Choroid plexus epithelial cell (primary cell): ENCODE results near the gene CNIH3.

Experiments used
- DNase-seq: peaks from one replicate; pipeline ENCODE4 v3.0.0-alpha.2; 2010; ENCODE audit warnings: low read depth
- H3K4me3 ChIP-seq: 2 replicates; pipeline ENCODE4 v1.5.1; 2011; ENCODE audit warnings: low read depth, mild to moderate bottlenecking, control low read depth, low read length, moderate library complexity
- CTCF ChIP-seq: conservative IDR thresholded peaks from 2 replicates; pipeline ENCODE4 v1.5.1; 2011; ENCODE audit warnings: low read depth, mild to moderate bottlenecking, control low read depth, inconsistent platforms, low read length, moderate library complexity

CNIH3 gene

GRCh38 chr1:224616756-224617409, 766 bp downstream of the CNIH3 start:
- TF ChIP-seq CTCF, result no peak
- H3K4me3 ChIP-seq, result peak overlapping the region; percentile 42

DNA sequence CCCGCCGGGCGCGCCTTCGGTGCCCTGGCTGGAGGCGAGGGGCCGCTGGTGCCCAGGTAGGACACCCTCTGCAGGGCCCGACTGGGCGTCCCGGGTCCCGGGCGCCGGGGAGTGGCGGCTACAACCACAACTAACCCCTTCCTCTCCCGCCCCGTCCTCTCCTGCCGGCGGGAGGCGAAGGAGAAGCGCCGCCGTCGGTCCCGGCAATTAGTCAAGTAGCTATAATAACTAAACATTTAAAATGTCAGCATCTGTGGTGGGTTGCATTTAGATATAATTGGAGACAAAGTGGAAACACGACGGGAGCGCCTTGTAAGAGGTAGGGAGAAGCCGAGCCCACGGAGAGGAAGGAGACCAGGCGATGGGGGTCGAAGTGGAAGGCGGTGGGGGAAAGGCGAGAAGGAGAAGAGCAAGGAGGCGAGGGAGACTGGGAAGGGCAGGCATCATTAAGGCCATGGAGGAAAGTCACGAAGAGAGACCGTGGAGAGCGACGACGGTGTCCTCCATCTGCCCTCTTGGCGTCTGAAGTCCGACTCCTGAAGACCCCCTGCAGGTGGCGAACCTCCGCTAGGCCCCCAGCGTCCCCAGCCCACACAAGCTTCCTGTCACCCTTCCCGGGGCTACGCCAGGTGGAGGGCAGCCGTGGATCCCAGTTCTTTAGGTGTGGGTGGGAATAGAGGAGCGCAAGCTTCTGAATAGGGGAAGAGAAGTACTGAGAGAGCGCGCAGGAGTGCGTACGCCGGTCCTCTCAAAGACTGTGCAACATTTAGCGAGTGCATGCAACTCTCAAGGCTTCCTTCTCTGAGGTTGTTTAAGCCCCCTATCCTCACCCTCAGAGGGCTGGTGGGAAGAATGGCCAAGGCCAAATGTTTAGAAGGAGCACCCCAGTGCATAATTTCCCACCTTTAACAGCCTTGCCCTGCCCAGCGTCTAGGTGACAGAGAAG, 1.6 kb downstream of the CNIH3 start:
- peak overlapping the region; percentile 42 for H3K4me3 ChIP-seq
- DNase-seq, result no peak
- no peak for TF ChIP-seq CTCF

More at GRCh38 chr1:224616756-224617409, 766 bp downstream of the CNIH3 start:
- DNase-seq, result no peak

DNA sequence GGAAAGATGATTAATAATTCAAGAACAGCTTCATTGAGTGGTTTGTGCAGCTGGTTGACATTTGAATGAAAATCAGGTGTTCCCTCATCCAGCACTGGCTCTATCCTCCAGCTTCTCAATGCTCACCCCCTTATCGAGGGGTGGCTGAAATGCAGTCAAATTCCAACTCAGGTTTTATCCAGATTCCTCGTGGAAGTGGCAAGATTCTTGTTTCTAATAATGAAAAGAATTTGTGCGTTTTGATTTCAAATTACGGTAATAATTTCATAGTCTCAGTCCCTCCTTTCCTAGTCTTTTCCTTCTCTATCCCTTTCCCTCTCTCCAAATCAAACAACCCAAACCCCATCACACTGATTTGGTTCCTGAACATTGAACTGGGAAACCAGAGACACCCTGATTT, 3.1 kb downstream of the CNIH3 start:
- DNase-seq, result no peak
- no peak for TF ChIP-seq CTCF
- H3K4me3 ChIP-seq, result no peak overlapping the region

- no peak for DNase-seq
- H3K4me3 ChIP-seq, result no peak overlapping the region
- no peak for TF ChIP-seq CTCF
These were observed 4.0 kb downstream of the CNIH3 start for GRCh38 chr1:224620105-224620504.

DNA sequence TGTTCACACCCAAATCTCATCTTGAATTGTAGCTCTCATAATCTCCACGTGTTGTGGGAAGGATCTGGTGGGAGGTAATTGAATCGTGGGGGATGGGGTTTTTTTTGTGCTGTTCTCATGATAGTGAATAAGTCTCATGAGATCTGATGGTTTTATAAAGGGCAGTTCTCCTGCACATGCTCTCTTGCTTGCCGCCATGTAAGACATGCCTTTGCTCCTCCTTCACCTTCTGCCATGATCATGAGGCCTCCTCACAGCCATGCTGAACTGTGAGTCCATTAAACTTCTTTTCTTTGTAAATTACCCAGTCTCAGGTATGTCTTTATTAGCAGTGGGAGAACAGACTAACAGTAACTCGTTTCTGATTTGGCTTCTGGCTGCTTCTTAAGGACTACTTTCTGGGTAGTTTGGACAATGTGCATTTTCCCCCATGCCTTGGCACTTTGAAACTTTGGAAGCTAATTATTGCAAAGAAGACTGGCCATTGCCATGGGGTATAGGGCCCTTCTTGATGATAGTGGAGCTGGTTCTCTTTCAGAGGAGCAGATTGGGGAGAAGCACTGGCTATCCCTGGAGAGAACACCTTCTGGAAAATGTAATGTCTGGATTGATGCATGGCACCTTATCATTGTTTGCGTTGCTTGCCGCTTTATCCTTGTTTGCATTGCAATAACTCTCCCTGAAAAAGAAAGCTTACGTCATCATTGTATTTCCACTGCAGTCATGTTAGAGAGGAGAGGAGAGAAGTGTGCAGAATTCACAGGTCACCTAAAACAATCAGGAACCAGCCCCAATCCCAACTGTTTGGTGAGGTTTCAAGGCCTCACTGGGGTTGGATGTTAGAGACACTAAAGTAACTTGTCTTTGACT, 5.9 kb downstream of the CNIH3 start:
- no peak for TF ChIP-seq CTCF

DNA sequence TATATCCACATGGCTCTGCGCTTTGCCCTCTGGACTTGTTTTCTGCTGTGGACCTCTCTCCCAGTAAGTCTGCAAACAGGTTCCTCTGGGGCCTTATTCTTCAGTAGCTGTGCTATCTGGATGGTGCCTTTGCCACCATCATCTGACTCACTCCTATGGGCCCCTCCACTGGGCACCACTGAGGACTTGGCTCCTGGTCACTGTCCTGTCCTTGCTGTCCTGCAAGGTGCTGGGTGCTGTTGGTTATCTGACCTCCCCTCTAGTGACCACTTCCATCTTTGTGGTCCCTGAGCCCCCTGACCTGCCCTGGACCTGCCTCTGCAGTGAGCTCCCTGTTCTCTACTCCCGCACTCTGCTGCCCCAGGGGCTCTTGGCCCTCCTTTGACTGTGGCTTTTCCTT, 6.7 kb downstream of the CNIH3 start:
- H3K4me3 ChIP-seq, result no peak overlapping the region
- no peak for DNase-seq
- no peak for TF ChIP-seq CTCF

More for the DNA sequence above, 5.9 kb downstream of the CNIH3 start:
- no peak for DNase-seq
- H3K4me3 ChIP-seq, result no peak overlapping the region
